HEK293T (cell line): ENCODE results near the gene ARL3.
A peak's percentile ranks its signal among the peaks of the same experiment; 100 is the strongest.

Experiments used
- CTCF ChIA-PET: fragments of 350-600 bp; formaldehyde crosslinking; extraction: SDS; loops from one replicate; lab custom pipeline; 2021; ENCODE audit warnings: antibody characterized with exemption, inconsistent platforms; lab: Yijun Ruan, JAX
- POLR2A ChIA-PET: fragments of 350-600 bp; formaldehyde crosslinking; extraction: SDS; loops from one replicate; lab custom pipeline; 2020; ENCODE audit warnings: antibody characterized with exemption, inconsistent platforms; lab: Yijun Ruan, JAX
- DNase-seq: peaks from one replicate; pipeline ENCODE4 v3.0.0; 2012; ENCODE audit warnings: mixed read lengths; ENCODE audit errors: extremely low spot score
- ARNT ChIP-seq: fragments of 450-650 bp; IDR thresholded peaks from 2 replicates; pipeline ENCODE4 v1.6.1; 2017; ENCODE audit warnings: mild to moderate bottlenecking
- BHLHE40 ChIP-seq: fragments of 450-650 bp; IDR thresholded peaks from 2 replicates; pipeline ENCODE4 v1.6.1; 2016; ENCODE audit warnings: mild to moderate bottlenecking, moderate library complexity, borderline replicate concordance
- CTBP1 ChIP-seq: fragments of 450-650 bp; IDR thresholded peaks from 2 replicates; pipeline ENCODE4 v1.6.1; 2016; ENCODE audit warnings: borderline replicate concordance
- ELF4 ChIP-seq: fragments of 450-650 bp; IDR thresholded peaks from 2 replicates; pipeline ENCODE4 v1.6.1; 2017; ENCODE audit warnings: antibody characterized with exemption
- FOXA1 ChIP-seq: fragments of 450-650 bp; IDR thresholded peaks from 2 replicates; pipeline ENCODE4 v1.6.1; 2016; ENCODE audit warnings: mild to moderate bottlenecking
- FOXK2 ChIP-seq: fragments of 450-650 bp; IDR thresholded peaks from 2 replicates; pipeline ENCODE4 v1.6.1; 2016; ENCODE audit warnings: mild to moderate bottlenecking
- FOXM1 ChIP-seq: fragments of 450-650 bp; IDR thresholded peaks from 2 replicates; pipeline ENCODE4 v1.6.1; 2017; ENCODE audit warnings: mild to moderate bottlenecking, borderline replicate concordance
- HDGF ChIP-seq: fragments of 450-650 bp; IDR thresholded peaks from 2 replicates; pipeline ENCODE4 v1.6.1; 2017; ENCODE audit warnings: antibody characterized with exemption, borderline replicate concordance
- LEF1 ChIP-seq: fragments of 450-650 bp; IDR thresholded peaks from 2 replicates; pipeline ENCODE4 v1.6.1; 2017; ENCODE audit warnings: mild to moderate bottlenecking, borderline replicate concordance
- NFRKB ChIP-seq: fragments of 450-650 bp; IDR thresholded peaks from 2 replicates; pipeline ENCODE4 v1.6.1; 2016; ENCODE audit warnings: mild to moderate bottlenecking, moderate library complexity
- SP1 ChIP-seq: fragments of 450-650 bp; IDR thresholded peaks from 2 replicates; pipeline ENCODE4 v1.6.1; 2017
- SUZ12 ChIP-seq: fragments of 450-650 bp; IDR thresholded peaks from 2 replicates; pipeline ENCODE4 v1.6.1; 2016; ENCODE audit warnings: mild to moderate bottlenecking
- TARDBP ChIP-seq: fragments of 450-650 bp; IDR thresholded peaks from 2 replicates; pipeline ENCODE4 v1.6.1; 2016
- ZNF384 ChIP-seq: fragments of 450-650 bp; IDR thresholded peaks from 2 replicates; pipeline ENCODE4 v1.6.1; 2016
- TF ChIP-seq, protein P1 (sequence below): fragments of 450-650 bp; IDR thresholded peaks from 2 replicates; pipeline ENCODE4 v1.6.1; 2016

Gene ARL3

GRCh38 chr10:102642736-102643335 lies 71.4 kb downstream of the ARL3 start:
- TF ChIP-seq ELF4, result no peak
- no peak for TF ChIP-seq SP1
- TF ChIP-seq, protein P1, sequence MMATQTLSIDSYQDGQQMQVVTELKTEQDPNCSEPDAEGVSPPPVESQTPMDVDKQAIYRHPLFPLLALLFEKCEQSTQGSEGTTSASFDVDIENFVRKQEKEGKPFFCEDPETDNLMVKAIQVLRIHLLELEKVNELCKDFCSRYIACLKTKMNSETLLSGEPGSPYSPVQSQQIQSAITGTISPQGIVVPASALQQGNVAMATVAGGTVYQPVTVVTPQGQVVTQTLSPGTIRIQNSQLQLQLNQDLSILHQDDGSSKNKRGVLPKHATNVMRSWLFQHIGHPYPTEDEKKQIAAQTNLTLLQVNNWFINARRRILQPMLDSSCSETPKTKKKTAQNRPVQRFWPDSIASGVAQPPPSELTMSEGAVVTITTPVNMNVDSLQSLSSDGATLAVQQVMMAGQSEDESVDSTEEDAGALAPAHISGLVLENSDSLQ, result no peak
- no peak for TF ChIP-seq FOXA1
- ChIA-PET CTCF (no interaction called here), POLR2A (interaction anchor here (1.1 to 2.7 kb wide), 5 partner anchors 11 to 71 kb away, joined by 4 to 10 read pairs (median 7); partner anchors contain the start of genes ARL3 and SFXN2)
- DNase-seq, result no peak

GRCh38 chr10:102641880-102642735 lies 72.1 kb downstream of the ARL3 start:
- CTCF ChIA-PET, result no interaction called here

DNA sequence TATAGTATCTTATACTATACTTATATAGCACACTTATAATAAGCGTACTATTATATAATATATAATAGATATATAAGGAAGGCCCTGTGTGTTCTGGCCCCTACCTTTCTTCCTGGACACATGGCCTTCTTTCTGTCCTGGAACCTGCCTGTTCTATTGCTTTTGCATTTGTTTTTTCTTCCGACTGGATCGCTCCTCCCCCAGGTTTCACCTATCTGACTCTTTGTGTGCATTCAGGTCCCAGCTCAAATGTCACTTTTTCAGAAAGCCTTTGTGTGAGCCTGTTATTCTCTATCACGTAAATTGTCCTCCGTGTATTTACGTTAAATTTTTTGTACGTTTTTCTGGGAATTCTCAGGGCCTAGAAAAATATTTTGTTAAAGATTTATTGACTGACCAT lies 72.8 kb downstream of the ARL3 start:
- TF ChIP-seq FOXA1 (no peak), SP1 (no peak), TARDBP (no peak)
- DNase-seq, result no peak
- ChIA-PET CTCF (no interaction called here), POLR2A (interaction anchor here (0.7 to 2.7 kb wide), 9 partner anchors 9 to 73 kb away, joined by 3 to 10 read pairs (median 4); partner anchors contain the start of genes ARL3 and SFXN2)

More at GRCh38 chr10:102641880-102642735, 72.1 kb downstream of the ARL3 start:
- POLR2A ChIA-PET, result interaction anchor here (0.7 to 2.7 kb wide), 12 partner anchors 10 to 72 kb away, joined by 3 to 10 read pairs (median 4); partner anchors contain the start of genes ARL3 and SFXN2
- peak; percentile 95 for DNase-seq
- TF ChIP-seq FOXM1 (no peak; the same call in 1 of the 2 replicates), ARNT (no peak), ZNF384 (no peak), BHLHE40 (no peak), TARDBP (no peak), ELF4 (peak; percentile 33; the same call in 1 of the 2 replicates), SUZ12 (no peak)
- TF ChIP-seq, protein P1, result no peak

- no peak for DNase-seq
- CTCF ChIA-PET, result no interaction called here
- TF ChIP-seq FOXA1 (no peak), ARNT (no peak)
- TF ChIP-seq, protein P1, result no peak
- POLR2A ChIA-PET, result no interaction called here
Measured at GRCh38 chr10:102639537-102639936, 74.7 kb downstream of the ARL3 start.

DNA sequence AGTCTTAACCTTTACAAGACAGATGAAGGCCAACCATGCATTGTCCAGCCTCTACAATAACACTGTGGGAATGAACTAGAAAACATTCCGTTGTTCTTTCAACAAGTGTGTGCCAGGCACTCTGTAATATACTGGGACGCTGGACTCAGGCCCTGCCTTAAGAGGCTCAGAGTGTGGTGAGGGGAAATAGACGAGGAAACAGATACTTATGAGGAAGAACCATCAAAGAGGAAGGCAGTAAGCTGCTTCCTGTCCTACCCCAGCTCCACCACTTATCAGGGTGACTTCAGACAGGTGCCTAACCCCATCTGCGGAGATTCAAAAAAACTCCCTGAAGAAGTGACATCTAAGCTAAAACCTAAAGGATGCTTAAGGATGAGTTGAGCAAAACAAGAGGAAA lies 78.8 kb downstream of the ARL3 start:
- TF ChIP-seq SUZ12 (no peak), FOXM1 (no peak), CTBP1 (no peak), ZNF384 (no peak), ELF4 (no peak), FOXA1 (no peak)
- ChIA-PET POLR2A (interaction anchor here (0.9 kb wide), 1 partner anchor 10 kb away, joined by 5 read pairs; the partner anchor contains the start of gene TRIM8), CTCF (no interaction called here)
- no peak for DNase-seq

GRCh38 chr10:102634686-102635085 lies 79.5 kb downstream of the ARL3 start:
- CTCF ChIA-PET, result no interaction called here
- POLR2A ChIA-PET, result no interaction called here
- TF ChIP-seq ELF4 (no peak), NFRKB (no peak), HDGF (no peak), TARDBP (no peak), FOXA1 (no peak), LEF1 (no peak), CTBP1 (no peak), FOXK2 (no peak), ZNF384 (no peak), SUZ12 (no peak)
- TF ChIP-seq, protein P1, result no peak

DNA sequence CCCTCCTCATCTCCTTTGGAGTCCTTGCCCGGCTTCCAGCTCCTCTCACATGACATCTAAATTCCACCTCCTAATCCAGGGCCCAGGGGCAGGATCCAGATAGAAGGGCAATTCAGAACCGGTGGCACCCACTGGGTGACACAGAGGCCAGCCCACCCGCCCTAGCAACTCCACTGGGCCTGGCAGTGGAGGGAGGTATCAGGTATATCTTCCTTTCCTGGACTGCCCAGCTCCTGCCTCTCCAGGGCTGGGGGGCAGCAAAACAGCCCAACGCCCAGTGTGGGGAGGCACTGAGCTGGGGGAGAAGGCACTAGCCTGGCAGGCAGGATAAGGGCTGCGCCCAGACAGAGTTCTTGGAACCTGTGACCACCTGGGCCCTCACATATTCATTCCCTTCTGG lies 80.3 kb downstream of the ARL3 start:
- ChIA-PET POLR2A (no interaction called here), CTCF (no interaction called here)
- TF ChIP-seq ZNF384 (no peak), FOXM1 (no peak), FOXA1 (no peak), BHLHE40 (no peak), SP1 (no peak), LEF1 (no peak), NFRKB (no peak), ELF4 (no peak), TARDBP (no peak), ARNT (no peak), HDGF (no peak), SUZ12 (no peak)
- TF ChIP-seq, protein P1, result no peak
- DNase-seq, result no peak

More at GRCh38 chr10:102634686-102635085, 79.5 kb downstream of the ARL3 start:
- DNase-seq, result no peak
